Measurements from ENCODE around the gene NCOA4. TPM values are rescaled to one million over a fixed set of nuclear protein-coding genes. Genes with fewer than 3 reads are reported as not detected.
"Not testable (repeated sequence)": the region's sequence is repeated elsewhere in the genome, so short reads cannot be mapped to it uniquely, and the experiment has no call there.

Gene NCOA4
- total RNA-seq, 1 experiment from 2014 or later: 68.0 TPM

DNA sequence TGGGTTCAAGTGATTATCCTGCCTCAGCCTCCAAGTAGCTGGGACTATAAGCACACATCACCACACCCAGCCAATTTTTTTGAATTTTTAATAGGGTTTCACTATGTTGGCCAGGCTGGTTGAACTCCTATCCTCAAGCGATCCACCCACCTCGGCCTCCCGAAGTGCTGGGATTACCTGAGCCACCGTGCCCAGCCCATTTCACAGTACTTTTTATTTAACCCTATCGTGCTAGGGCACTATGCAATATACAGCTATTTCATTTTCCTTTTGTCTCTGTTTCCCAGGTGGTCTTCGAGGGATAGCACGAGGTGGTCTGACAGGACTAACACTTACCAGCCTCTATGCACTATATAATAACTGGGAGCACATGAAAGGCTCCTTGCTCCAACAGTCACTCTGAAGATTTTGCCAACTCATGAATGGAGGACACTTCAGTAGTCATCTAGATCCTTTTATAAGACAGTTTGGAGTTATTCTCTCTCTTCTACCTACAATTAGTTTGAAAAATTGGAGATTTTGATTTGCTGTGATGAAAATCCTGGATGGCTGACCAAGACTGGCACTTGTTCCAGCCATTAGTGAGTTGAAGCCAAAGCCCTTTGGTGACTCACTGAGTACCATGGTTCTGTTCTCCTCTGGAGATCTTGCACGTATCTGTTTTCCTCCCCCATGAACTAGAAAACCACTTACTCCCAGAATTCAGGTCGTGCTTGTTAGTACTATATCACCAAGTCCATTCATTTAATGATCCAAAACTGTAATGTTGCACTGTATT lies 27.3 kb downstream of the NCOA4 start:
- H3K79me2 ChIP-seq (ENCODE audit: insufficient read depth, low read length): peaks cover 43% of the 10 kb centered on the region
- no peak overlapping the region for H3K27ac ChIP-seq (ENCODE audit: low read depth, low read length)
- RAD21 ChIA-PET (ENCODE audit: low non-redundant PET in 1 of 2, low total read pairs in 2 of 2, uncharacterized antibody in 2 of 2, unreplicated experiment in 2 of 2): no interaction called here
- DNase-seq (ENCODE audit: low read depth, low spot score) (no peak), ATAC-seq (no peak)
- no peaks in the 10 kb centered on the region for H3K27me3 ChIP-seq (ENCODE audit: insufficient read depth, low read length)
- no peak overlapping the region for H3K4me3 ChIP-seq (replicated peaks in 1 of 2; ENCODE audit: low read depth in 1 of 2, low read length in 2 of 2)
- H3K9ac ChIP-seq (ENCODE audit: low read length): no peak overlapping the region
- TF ChIP-seq JUND (IDR thresholded peaks at IDR 0.05): no peak
- TF ChIP-seq, protein P1, sequence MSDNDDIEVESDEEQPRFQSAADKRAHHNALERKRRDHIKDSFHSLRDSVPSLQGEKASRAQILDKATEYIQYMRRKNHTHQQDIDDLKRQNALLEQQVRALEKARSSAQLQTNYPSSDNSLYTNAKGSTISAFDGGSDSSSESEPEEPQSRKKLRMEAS (IDR thresholded peaks at IDR 0.05): no peak
- TF ChIP-seq ELF1 (IDR thresholded peaks at IDR 0.05; ENCODE audit: borderline replicate concordance, low read depth): no peak
- no peak for TF ChIP-seq CBX3 (IDR thresholded peaks at IDR 0.05; ENCODE audit: low read depth)
- TF ChIP-seq, protein P2, sequence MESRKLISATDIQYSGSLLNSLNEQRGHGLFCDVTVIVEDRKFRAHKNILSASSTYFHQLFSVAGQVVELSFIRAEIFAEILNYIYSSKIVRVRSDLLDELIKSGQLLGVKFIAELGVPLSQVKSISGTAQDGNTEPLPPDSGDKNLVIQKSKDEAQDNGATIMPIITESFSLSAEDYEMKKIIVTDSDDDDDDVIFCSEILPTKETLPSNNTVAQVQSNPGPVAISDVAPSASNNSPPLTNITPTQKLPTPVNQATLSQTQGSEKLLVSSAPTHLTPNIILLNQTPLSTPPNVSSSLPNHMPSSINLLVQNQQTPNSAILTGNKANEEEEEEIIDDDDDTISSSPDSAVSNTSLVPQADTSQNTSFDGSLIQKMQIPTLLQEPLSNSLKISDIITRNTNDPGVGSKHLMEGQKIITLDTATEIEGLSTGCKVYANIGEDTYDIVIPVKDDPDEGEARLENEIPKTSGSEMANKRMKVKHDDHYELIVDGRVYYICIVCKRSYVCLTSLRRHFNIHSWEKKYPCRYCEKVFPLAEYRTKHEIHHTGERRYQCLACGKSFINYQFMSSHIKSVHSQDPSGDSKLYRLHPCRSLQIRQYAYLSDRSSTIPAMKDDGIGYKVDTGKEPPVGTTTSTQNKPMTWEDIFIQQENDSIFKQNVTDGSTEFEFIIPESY (IDR thresholded peaks at IDR 0.05; ENCODE audit: extremely low read depth, insufficient replicate concordance, low read length): no peak
- no peak for TF ChIP-seq POLR2AphosphoS5 (IDR thresholded peaks at IDR 0.05; ENCODE audit: low read depth, low read length)
- TF ChIP-seq ZFX (IDR thresholded peaks at IDR 0.05): no peak
- TF ChIP-seq, protein P3, sequence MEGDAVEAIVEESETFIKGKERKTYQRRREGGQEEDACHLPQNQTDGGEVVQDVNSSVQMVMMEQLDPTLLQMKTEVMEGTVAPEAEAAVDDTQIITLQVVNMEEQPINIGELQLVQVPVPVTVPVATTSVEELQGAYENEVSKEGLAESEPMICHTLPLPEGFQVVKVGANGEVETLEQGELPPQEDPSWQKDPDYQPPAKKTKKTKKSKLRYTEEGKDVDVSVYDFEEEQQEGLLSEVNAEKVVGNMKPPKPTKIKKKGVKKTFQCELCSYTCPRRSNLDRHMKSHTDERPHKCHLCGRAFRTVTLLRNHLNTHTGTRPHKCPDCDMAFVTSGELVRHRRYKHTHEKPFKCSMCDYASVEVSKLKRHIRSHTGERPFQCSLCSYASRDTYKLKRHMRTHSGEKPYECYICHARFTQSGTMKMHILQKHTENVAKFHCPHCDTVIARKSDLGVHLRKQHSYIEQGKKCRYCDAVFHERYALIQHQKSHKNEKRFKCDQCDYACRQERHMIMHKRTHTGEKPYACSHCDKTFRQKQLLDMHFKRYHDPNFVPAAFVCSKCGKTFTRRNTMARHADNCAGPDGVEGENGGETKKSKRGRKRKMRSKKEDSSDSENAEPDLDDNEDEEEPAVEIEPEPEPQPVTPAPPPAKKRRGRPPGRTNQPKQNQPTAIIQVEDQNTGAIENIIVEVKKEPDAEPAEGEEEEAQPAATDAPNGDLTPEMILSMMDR (IDR thresholded peaks at IDR 0.05 in 2 of 3, conservative IDR thresholded peaks at IDR 0.05 in 1 of 3; ENCODE audit: borderline replicate concordance in 1 of 3, insufficient read depth in 1 of 3, low read depth in 2 of 3, low read length in 2 of 3): no peak
- no peak for TF ChIP-seq EGR1 (IDR thresholded peaks at IDR 0.05; ENCODE audit: low read depth)
- no peak for TF ChIP-seq SRF (IDR thresholded peaks at IDR 0.05; ENCODE audit: low read depth)
- TF ChIP-seq, protein P4, sequence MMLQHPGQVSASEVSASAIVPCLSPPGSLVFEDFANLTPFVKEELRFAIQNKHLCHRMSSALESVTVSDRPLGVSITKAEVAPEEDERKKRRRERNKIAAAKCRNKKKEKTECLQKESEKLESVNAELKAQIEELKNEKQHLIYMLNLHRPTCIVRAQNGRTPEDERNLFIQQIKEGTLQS (IDR thresholded peaks at IDR 0.05): no peak
- TF ChIP-seq SIN3A (IDR thresholded peaks at IDR 0.05; ENCODE audit: low read depth): no peak
- TF ChIP-seq CEBPB (IDR thresholded peaks at IDR 0.05; ENCODE audit: low read depth): no peak
- no peak for TF ChIP-seq EZH2 (IDR thresholded peaks at IDR 0.05)
- no peaks in the 10 kb centered on the region for H3K9me3 ChIP-seq (ENCODE audit: control insufficient read depth in 1 of 2, insufficient read depth in 1 of 2, low read depth in 1 of 2, low read length in 2 of 2)
- H3K4me1 ChIP-seq (ENCODE audit: control insufficient read depth in 1 of 2, insufficient read depth in 2 of 2, low read length in 2 of 2): no peaks in the 10 kb centered on the region
- CTCF ChIA-PET: no interaction called here
- POLR2A ChIA-PET: no interaction called here
- no peaks in the 10 kb centered on the region for H3K9me2 ChIP-seq (ENCODE audit: insufficient read depth)
- H2AFZ ChIP-seq (ENCODE audit: low read depth, low read length, poor library complexity, severe bottlenecking): no peak overlapping the region
- peaks cover 35 to 79% of the 10 kb centered on the region in 2 experiments for H3K36me3 ChIP-seq (ENCODE audit: control insufficient read depth in 1 of 2, insufficient read depth in 2 of 2, low read length in 2 of 2)
- peaks cover 8% of the 10 kb centered on the region; the same call in 1 of the 2 replicates for H4K20me1 ChIP-seq (ENCODE audit: insufficient read depth)
- H3K4me2 ChIP-seq (ENCODE audit: low read length): no peak overlapping the region
- intact Hi-C loops (cut with micrococcal nuclease): no loop called here
- no TSS peak for BruUV-seq (replicated peaks)

DNA sequence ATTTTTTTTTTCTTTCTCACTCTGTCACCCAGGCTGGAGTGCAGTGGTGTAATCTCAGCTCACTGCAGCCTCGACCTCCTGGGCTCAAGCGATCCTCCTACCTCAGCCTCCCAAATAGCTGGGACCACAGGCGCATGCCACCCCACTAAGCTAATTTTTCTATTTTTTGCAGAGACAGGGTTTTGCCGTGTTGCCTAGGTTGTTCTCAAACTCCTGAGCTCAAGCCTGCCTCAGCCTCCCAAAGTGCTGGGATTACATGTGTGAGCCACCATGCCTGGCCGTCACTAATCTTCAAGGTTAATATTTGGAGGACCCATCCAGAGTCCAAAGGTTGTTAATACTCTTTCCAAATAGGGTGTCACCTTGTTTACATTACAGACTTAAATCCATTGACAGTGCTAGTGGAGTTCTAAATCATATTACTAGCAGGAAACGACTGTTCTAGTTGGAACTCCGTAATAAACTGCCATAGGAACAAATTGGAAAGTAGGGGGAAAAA lies 28.2 kb downstream of the NCOA4 start:
- BruUV-seq (replicated peaks); ATAC-seq; RAD21 ChIA-PET (ENCODE audit: low non-redundant PET in 1 of 2, low total read pairs in 2 of 2, uncharacterized antibody in 2 of 2, unreplicated experiment in 2 of 2); H3K4me1 ChIP-seq (ENCODE audit: control insufficient read depth in 1 of 2, insufficient read depth in 2 of 2, low read length in 2 of 2); intact Hi-C loops (cut with micrococcal nuclease); H3K4me2 ChIP-seq (ENCODE audit: low read length); H3K9me2 ChIP-seq (ENCODE audit: insufficient read depth); H3K27ac ChIP-seq (ENCODE audit: low read depth, low read length); H3K4me3 ChIP-seq (replicated peaks in 1 of 2; ENCODE audit: low read depth in 1 of 2, low read length in 2 of 2); H3K27me3 ChIP-seq (ENCODE audit: insufficient read depth, low read length); H3K9ac ChIP-seq (ENCODE audit: low read length); H4K20me1 ChIP-seq (ENCODE audit: insufficient read depth); H2AFZ ChIP-seq (ENCODE audit: low read depth, low read length, poor library complexity, severe bottlenecking); CTCF ChIA-PET; DNase-seq (ENCODE audit: low read depth, low spot score); H3K9me3 ChIP-seq (ENCODE audit: control insufficient read depth in 1 of 2, insufficient read depth in 1 of 2, low read depth in 1 of 2, low read length in 2 of 2): not testable (repeated sequence)
- peaks cover 33 to 82% of the 10 kb centered on the region in 2 experiments for H3K36me3 ChIP-seq (ENCODE audit: control insufficient read depth in 1 of 2, insufficient read depth in 2 of 2, low read length in 2 of 2)
- peaks cover 51% of the 10 kb centered on the region for H3K79me2 ChIP-seq (ENCODE audit: insufficient read depth, low read length)
- POLR2A ChIA-PET: interaction anchor here (1.3 kb wide), 1 partner anchor 20 kb away, joined by 5 read pairs; no protein-coding TSS in a partner anchor

Data from HCT116 (cell line).